ENCODE results near the gene PRRT1B.

GRCh38 chr9:131511880-131512279 is 33.4 kb upstream of the PRRT1B start:
- TF ChIP-seq CTCF (IDR thresholded peaks at IDR 0.05) (no peak), POLR2AphosphoS5 (IDR thresholded peaks at IDR 0.05) (no peak)
